ENCODE measurements around the gene TOE1. TPM values are rescaled to one million over a fixed set of nuclear protein-coding genes. Genes with fewer than 3 reads are reported as not detected.

TOE1 gene
- total RNA-seq, 8 experiments from 2014 or later, result 8.1 to 22.4 (median 12.2) TPM

DNA sequence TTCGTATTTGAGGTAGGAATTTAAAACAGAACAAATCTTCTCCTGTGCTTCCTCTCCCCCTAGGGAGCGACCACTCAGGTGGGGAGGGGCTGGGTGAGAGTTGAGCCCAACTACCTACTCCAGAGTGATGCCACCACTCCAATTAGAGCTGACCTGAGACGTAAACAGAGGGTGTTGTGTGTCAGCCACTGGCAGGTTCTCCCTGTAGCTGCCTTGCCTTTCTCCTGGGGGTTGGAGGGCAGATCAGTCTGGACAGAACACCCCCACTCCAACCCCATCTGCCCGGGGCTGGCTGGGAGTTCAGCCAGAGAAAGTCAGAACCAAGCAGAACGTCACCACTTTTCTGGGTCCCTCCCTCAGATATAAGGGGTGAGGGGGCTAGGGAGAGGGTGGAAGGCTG is 11.3 kb upstream of the TOE1 start:
- no peak overlapping the region for H3K27ac ChIP-seq
- in situ Hi-C loops (cut with MboI; ENCODE audit: low pct_unique_long_range_greater_than_20kb in 2 of 9, low sequenced_read_pairs in 9 of 9, unreplicated experiment in 9 of 9), result no loop called here
- H3K4me3 ChIP-seq, result no peak overlapping the region
- WGBS, 10 experiments, result 0 to 66% (median 29%) methylated on average over 1 to 5 of the region's 5 CpGs; no CpG with 5 or more reads in 3 of the 10 experiments
- peak in 1 of 8 experiments; percentile 1 for ATAC-seq (replicated peaks in 6 of 8)
- peaks cover 25 to 37% of the 10 kb centered on the region in 2 donors for H3K4me1 ChIP-seq (replicated peaks in 1 of 2)

DNA sequence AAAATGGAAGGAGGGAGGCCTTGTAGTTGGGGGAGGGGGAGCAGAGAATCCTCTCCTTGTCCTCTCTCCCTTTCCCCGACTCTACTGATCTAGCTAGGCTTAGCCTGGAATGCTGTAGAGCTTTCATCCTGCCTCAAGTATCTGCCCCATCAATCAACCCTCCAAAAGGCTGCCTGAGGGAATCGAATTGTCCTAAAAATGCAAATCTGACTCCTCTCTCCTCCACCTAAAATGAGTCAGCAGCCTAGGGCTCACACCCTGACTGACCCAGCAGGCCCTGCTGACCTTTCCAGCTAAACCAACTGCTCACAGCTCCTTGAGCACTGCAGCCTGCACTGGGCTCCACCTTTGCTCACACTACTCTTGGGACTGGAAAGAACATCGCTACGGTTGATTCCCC is 10.5 kb upstream of the TOE1 start:
- ATAC-seq (replicated peaks in 6 of 8), result peak in 3 of 8 experiments; percentile 65 to 84 (median 78)
- no peak overlapping the region for H3K27ac ChIP-seq
- peaks cover 25 to 37% of the 10 kb centered on the region in 2 donors for H3K4me1 ChIP-seq (replicated peaks in 1 of 2)
- no peak overlapping the region for H3K4me3 ChIP-seq
- 0 to 53% (median 10%) methylated on average over 1 to 3 of the region's 4 CpGs; no CpG with 5 or more reads in 3 of the 10 experiments for WGBS, 10 experiments
- in situ Hi-C loops (cut with MboI; ENCODE audit: low pct_unique_long_range_greater_than_20kb in 2 of 9, low sequenced_read_pairs in 9 of 9, unreplicated experiment in 9 of 9), result no loop called here

DNA sequence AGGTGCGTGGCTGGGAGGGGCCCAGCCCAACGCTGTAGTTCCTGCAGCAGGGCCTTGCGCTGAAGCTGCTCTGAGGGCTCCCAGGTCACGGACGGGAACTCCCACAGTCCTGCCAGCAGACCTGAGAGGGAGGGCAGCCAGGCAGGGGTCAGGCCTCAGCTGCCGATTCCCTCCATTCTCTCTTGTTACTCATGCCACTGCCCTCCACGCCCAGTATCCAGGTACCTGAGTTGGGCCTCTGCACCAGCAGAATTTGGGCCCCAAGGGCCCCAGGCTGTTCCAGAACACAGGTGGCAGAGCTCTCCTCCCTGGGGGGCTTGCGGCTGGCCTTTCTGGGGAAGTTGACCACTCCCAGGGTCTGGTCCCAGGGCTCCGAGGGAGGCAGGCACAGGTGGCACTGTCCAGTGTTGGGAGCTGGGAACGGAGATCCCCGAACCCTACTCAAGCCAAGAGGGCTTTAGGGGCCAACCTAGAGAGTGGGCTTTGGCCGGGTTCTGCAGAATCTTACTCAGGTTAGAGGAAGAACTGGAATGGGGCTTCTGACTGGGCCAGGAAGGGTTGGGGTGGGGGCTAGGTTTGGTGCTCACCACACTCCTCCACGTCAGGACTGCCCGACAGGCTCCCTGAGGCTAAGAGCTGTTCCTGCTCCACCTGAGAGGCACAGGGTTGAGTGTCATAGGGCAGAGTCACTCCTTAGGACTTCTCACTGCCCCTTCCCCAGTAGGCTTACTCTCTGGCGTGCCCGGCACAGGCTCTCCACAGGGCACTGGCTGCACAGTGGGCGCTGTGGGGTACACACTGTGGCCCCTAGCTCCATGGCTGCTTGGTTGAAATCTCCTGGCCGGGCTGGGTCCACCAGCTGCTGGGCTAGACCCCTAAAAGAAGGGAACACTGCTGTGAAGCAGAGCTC is 8.3 kb upstream of the TOE1 start:
- no peak overlapping the region for H3K27ac ChIP-seq
- peaks cover 23 to 27% of the 10 kb centered on the region in 2 donors for H3K4me1 ChIP-seq (replicated peaks in 1 of 2)
- no peak for ATAC-seq (replicated peaks in 6 of 8)
- H3K4me3 ChIP-seq, result no peak overlapping the region
- in situ Hi-C loops (cut with MboI; ENCODE audit: low pct_unique_long_range_greater_than_20kb in 2 of 9, low sequenced_read_pairs in 9 of 9, unreplicated experiment in 9 of 9), result no loop called here
- WGBS, 10 experiments, result 93 to 100% (median 96%) methylated on average over 1 to 8 of the region's 18 CpGs; no CpG with 5 or more reads in 4 of the 10 experiments

DNA sequence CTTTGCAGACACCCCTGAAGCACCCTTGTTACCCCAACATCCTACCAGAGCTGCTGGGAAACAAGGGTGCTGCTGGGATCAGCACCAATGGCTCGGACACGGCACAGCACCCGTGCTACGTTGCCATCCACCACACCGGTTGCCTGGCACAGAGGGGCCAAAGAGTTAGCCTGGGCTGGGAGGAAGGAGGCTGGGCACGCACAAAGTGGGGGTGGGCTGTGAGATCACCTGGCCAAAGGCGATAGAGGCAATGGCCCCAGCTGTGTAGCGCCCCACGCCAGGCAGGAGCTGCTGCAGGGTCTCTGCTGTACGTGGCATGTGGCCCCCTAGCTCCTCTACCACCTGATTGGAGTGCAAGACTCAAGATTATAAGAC is 7.6 kb upstream of the TOE1 start:
- no peak for ATAC-seq (replicated peaks in 6 of 8)
- H3K27ac ChIP-seq, result no peak overlapping the region
- WGBS, 10 experiments, result 100% methylated on average over 1 to 4 of the region's 10 CpGs; no CpG with 5 or more reads in 7 of the 10 experiments
- no peak overlapping the region for H3K4me3 ChIP-seq
- in situ Hi-C loops (cut with MboI; ENCODE audit: low pct_unique_long_range_greater_than_20kb in 2 of 9, low sequenced_read_pairs in 9 of 9, unreplicated experiment in 9 of 9), result no loop called here
- H3K4me1 ChIP-seq (replicated peaks in 1 of 2), result peaks cover 23 to 24% of the 10 kb centered on the region in 2 donors

DNA sequence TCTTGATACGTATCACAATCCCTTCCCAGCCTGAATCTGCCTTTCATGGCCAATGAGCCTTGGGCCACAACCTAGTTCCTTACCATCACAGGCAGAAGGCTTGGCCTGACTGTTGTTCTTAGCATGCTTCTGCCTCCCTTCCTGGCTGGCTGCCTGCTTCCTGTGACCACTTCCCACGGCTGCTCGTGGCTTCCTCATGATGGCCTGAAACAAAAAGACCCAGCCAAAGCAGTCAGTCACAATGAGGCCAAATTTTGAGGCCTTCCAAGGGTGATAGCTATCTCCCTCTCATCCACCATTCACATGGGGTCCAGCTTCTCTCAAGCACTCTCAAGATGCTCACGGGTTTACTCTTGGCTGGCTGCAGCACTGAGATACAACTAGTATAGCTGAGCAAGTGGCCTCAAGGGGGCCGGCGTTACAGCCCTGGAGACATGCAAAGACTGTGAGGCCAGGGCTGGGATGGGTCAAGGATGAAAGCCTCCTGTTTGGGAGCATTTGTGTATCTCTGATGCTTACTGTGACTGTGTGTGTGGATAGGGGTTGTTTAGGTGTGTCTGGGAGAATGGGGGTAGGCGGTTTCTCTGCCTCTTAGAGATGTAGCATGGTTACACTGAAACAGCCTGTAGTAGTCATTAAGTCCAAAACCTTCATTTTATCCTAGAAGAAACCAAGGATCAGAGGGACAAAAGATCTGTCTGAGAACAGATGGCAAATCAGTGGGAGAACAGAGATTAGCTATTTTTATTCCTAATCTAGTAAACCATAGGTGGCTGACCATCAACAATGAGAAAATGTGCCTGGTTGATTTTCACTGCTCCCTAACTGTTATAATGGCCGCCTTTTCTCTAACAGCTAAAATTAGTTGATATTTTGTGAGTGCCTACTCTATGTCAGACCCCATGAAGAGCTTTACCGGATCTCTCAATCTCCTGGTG is 5.4 kb upstream of the TOE1 start:
- in situ Hi-C loops (cut with MboI; ENCODE audit: low pct_unique_long_range_greater_than_20kb in 2 of 9, low sequenced_read_pairs in 9 of 9, unreplicated experiment in 9 of 9), result no loop called here
- Histone ChIP-seq H3K27ac (no peak overlapping the region), H3K4me1 (replicated peaks in 1 of 2) (peaks cover 5 to 6% of the 10 kb centered on the region in 2 donors), H3K4me3 (no peak overlapping the region)
- ATAC-seq (replicated peaks in 6 of 8), result no peak
- WGBS, 10 experiments, result 63 to 100% (median 87%) methylated on average over 1 to 9 of the region's 9 CpGs; no CpG with 5 or more reads in 2 of the 10 experiments

DNA sequence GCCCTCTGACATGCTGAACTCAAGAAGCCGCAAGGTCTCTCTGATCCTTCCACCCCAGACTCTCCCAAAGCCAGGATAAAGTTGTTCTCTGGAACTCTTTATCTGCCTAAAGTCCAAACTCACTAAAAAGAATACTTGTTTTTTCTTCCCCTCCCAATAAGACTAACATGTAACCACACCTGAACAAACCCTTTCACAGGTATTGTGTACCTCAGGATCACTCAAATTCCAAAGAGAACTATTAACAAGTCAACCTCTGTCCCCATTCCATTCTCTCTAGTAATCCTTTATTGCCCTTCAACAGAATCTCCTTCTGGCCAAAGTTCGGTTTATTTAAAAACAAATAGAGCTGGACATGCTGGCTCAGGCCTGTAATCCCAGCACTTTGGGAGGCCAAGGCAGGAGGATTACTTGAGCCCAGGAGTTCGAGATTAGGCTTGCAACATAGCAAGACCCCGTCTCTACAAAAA is 4.1 kb upstream of the TOE1 start:
- in situ Hi-C loops (cut with MboI; ENCODE audit: low pct_unique_long_range_greater_than_20kb in 2 of 9, low sequenced_read_pairs in 9 of 9, unreplicated experiment in 9 of 9), result no loop called here
- Histone ChIP-seq H3K27ac (no peak overlapping the region), H3K4me1 (replicated peaks in 1 of 2) (peaks cover 5 to 7% of the 10 kb centered on the region in 2 donors), H3K4me3 (no peak overlapping the region)
- no peak for ATAC-seq (replicated peaks in 6 of 8)
- WGBS, 10 experiments, result 86 to 100% (median 93%) methylated on average over 2 to 4 of the region's 4 CpGs

DNA sequence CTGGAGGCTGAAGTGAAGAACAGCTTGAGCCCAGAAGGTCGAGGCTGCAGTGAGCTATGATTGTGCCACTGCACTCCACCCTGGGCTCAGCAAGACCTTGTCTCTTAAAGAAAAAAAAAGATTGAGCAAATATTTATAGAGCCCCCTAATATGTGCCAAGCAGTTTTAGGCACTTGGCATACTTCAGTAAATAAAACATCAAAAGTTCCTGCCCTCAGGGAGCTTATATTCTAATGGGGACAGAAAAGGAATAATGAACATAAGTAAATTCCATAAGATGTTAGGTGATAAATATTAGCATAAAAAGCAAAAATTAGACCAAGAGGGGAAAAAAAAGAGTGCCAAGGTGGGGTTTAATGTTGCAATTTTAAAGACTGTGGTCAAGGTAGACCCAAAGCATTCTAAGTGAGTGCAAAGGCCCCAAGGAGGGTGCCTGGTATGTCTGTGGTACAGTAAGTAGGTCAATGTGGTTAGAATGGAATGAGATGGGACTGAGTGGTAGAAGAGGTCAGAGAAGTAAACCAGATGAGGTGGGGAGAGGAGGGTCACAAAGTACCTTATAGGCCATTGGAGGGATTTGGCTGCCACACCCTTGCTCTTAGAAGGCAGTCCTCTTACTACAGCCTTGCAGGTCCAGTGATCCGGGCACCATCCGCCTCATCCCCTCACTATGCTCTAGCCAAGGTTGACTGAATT is 2.2 kb upstream of the TOE1 start:
- ATAC-seq (replicated peaks in 6 of 8), result no peak
- Histone ChIP-seq H3K4me3 (no peak overlapping the region), H3K27ac (no peak overlapping the region), H3K4me1 (replicated peaks in 1 of 2) (peaks cover 12 to 14% of the 10 kb centered on the region in 2 donors)
- in situ Hi-C loops (cut with MboI; ENCODE audit: low pct_unique_long_range_greater_than_20kb in 2 of 9, low sequenced_read_pairs in 9 of 9, unreplicated experiment in 9 of 9), result no loop called here
- 67 to 100% (median 92%) methylated on average over 1 to 3 of the region's 3 CpGs for WGBS, 10 experiments

DNA sequence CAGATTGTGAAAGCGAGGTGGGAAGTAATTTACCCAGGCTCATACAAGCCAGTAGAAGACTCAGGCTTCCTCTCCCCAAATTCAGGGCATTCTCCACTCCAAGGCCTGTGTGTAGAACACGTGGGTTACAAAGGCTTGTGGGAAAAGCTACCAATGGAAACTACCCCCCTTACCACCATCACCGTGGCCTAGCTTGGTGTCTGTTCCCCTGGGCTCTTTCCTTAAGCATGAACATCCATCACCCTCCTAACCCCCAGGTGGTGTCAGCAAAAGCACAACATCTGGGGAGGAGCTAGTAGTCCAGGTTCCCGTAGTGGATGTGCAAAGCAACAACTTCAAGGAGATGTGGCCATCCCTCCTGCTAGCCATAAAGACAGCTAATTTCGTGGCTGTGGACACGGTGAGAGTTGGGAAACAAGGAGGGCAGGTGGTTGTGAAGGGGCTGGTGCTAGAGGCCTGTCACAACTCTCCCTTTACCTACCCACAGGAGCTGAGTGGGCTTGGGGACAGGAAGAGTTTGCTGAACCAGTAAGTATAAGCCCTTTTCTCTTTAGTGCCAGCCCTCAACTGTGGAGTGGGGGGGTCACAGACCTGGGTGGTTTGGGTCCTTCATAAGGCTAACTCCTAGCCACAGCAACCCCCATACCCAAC is 971 bp downstream of the TOE1 start:
- Histone ChIP-seq H3K4me1 (replicated peaks in 1 of 2) (peaks cover 12 to 14% of the 10 kb centered on the region in 2 donors), H3K27ac (peak overlapping the region; percentile 93), H3K4me3 (peak overlapping the region; percentile 48 to 81 (median 65))
- 0 to 22% (median 15%) methylated on average over 1 to 5 of the region's 6 CpGs; no CpG with 5 or more reads in 6 of the 10 experiments for WGBS, 10 experiments
- ATAC-seq (replicated peaks in 6 of 8), result peak in 3 of 8 experiments; percentile 3 to 8 (median 4)
- in situ Hi-C loops (cut with MboI; ENCODE audit: low pct_unique_long_range_greater_than_20kb in 2 of 9, low sequenced_read_pairs in 9 of 9, unreplicated experiment in 9 of 9), result no loop called here

DNA sequence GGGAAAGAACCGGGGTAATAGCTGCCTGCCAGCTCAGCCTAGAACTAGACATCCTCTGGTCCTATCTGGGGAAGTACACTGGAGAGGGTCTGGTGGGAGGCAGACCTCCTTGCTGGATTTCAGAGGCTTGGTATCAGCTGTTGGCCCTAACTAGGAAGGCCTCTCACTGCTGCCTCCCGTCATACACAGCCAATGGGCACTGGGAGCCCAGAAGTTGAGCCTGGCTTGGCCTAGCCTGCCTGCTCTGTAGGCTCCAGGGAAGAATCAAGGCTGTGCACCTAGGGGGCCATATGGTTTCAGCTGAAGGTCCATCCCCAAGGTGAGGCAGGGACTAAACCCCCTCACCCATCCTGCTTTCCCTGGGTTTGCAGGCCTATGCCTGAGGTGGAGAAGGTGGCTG is 4.5 kb downstream of the TOE1 start:
- no peak overlapping the region for H3K27ac ChIP-seq
- peaks cover 8 to 9% of the 10 kb centered on the region in 2 donors for H3K4me1 ChIP-seq (replicated peaks in 1 of 2)
- ATAC-seq (replicated peaks in 6 of 8), result no peak
- no peak overlapping the region for H3K4me3 ChIP-seq
- in situ Hi-C loops (cut with MboI; ENCODE audit: low pct_unique_long_range_greater_than_20kb in 2 of 9, low sequenced_read_pairs in 9 of 9, unreplicated experiment in 9 of 9), result no loop called here
- 80 to 100% (median 100%) methylated on average over 1 to 2 of the region's 2 CpGs; no CpG with 5 or more reads in 5 of the 10 experiments for whole genome bisulfite sequencing, 10 experiments

DNA sequence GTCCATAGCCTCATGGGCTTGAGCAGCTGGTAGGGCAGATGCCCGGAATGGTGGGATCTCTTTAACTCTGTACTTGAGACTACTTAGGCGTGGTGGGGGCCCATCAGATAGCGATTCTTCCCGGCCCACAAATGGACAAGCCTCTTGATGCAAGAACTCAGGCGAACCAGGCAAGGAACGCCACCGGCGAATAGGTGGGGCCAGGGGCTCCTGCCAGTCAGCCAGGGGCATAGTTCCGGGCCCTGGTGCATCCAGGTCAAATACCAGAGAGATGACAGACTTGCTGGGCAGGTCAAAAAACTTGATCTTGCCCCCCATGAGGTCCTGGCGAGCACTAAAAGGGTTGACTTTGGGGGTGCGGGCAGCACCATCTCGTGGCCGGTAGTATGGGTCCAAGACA is 5.0 kb downstream of the TOE1 start:
- H3K27ac ChIP-seq, result no peak overlapping the region
- in situ Hi-C loops (cut with MboI; ENCODE audit: low pct_unique_long_range_greater_than_20kb in 2 of 9, low sequenced_read_pairs in 9 of 9, unreplicated experiment in 9 of 9), result loop anchor here in 1 of 9 experiments (5.0 kb wide), 1 partner anchor 147 kb away; the partner anchor contains the start of gene TESK2
- WGBS, 10 experiments, result 72 to 100% (median 92%) methylated on average over 2 to 13 of the region's 13 CpGs; no CpG with 5 or more reads in 4 of the 10 experiments

DNA sequence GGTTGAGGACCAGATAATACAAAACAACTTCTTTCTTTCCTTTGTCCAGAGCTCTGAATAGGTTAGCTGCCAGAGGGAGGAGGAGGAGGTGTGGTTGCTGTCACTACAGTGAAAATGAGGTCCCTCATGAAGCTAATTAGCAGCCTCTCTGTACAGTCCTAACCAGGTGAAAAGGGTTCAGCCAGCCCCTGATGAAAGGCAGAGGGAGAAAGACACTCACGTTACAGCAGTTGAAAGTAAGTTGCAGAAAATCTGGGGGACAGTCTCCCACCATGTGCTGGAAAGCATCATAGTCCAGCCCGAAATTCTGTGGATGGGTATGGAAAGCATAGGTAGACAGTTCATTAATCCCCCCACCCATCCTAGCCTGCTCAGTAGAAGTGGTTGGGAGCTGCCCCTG is 6.5 kb downstream of the TOE1 start:
- Histone ChIP-seq H3K27ac (no peak overlapping the region), H3K4me1 (replicated peaks in 1 of 2) (peaks cover under 1 to 1% of the 10 kb centered on the region in 2 donors), H3K4me3 (no peak overlapping the region)
- ATAC-seq (replicated peaks in 6 of 8), result no peak
- 44 to 100% (median 86%) methylated on average over 1 to 2 of the region's 2 CpGs; no CpG with 5 or more reads in 5 of the 10 experiments for WGBS, 10 experiments
- in situ Hi-C loops (cut with MboI; ENCODE audit: low pct_unique_long_range_greater_than_20kb in 2 of 9, low sequenced_read_pairs in 9 of 9, unreplicated experiment in 9 of 9), result loop anchor here in 1 of 9 experiments (5.0 kb wide), 1 partner anchor 146 kb away; the partner anchor contains the start of gene TESK2

More for the DNA sequence above, 5.0 kb downstream of the TOE1 start:
- peaks cover 8 to 9% of the 10 kb centered on the region in 2 donors for H3K4me1 ChIP-seq (replicated peaks in 1 of 2)
- no peak overlapping the region for H3K4me3 ChIP-seq
- no peak for ATAC-seq (replicated peaks in 6 of 8)

Data from motor neuron (in vitro differentiated cells).